ENCODE results near the gene TH. TPM values are rescaled to one million over a fixed set of nuclear protein-coding genes. Genes with fewer than 3 reads are reported as not detected.

Gene TH
- total and polyA plus RNA-seq, 2 of the 8 experiments (the other 6 are each of a cell fraction or from before 2014, with no cell fraction given) = 0.09 TPM; not detected in 1

GRCh38 chr11:2135648-2136201 lies 35.9 kb downstream of the TH start (continued):
- no peak for TF ChIP-seq ASH2L (IDR thresholded peaks at IDR 0.05; ENCODE audit: low read length)
- TF ChIP-seq TAF7 (optimal IDR thresholded peaks at IDR 0.05; ENCODE audit: borderline replicate concordance, low read depth, low read length) = no peak
- TF ChIP-seq NANOG (IDR thresholded peaks at IDR 0.05; ENCODE audit: insufficient read depth, low read depth, low read length, poor library complexity, severe bottlenecking) = no peak
- no peak for TF ChIP-seq EP300 (IDR thresholded peaks at IDR 0.05; ENCODE audit: borderline replicate concordance in 1 of 2, low read depth in 2 of 2, low read length in 2 of 2)
- no peak for TF ChIP-seq YY1 (IDR thresholded peaks at IDR 0.05; ENCODE audit: low read depth, low read length)
